CD1c-positive myeloid dendritic cell (primary cell): ENCODE measurements around the gene MYO18B.

Source experiments
- DNase-seq: peaks from one replicate; pipeline ENCODE4 v3.0.0-alpha.2; 2016; ENCODE audit errors: extremely low spot score

MYO18B gene

DNA sequence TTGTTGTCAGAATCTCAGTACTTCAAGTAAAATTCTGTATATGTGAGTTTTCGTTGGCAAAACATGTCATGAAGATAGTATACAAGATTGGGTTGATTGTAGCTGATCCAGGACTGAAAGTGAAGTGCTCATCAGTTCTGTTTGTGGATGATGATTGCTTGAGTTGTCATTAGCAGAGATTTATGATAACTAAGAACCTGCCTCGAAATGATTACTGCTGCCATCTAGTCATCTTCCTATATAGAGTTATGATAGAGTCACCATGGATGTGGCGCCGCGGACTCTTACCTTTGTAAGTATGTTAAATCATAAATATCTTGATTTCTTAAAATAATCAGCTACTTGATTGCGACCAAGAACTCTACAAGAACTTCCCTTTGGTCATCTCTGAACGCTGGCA lies 27.9 kb upstream of the MYO18B start:
- no peak for DNase-seq

DNA sequence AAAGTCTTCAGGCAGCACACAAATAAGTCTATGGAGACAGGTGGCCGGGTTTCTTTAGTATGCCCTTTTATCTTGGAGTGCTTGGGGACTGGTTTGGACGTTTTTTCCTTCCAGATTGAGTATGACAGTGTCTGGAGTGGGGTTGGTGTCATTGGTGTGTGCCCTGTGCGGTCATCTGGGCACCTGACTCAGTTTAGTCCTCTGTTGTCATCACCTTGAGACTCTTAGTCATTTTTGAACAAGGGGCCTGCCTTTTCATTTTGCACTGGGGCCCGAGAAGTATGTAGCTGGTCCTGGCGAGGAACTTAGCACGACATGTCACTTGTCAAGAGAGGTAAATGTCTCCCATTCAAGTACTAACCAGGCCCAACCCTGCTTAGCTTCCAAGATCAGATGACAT lies 27.2 kb upstream of the MYO18B start:
- no peak for DNase-seq

DNA sequence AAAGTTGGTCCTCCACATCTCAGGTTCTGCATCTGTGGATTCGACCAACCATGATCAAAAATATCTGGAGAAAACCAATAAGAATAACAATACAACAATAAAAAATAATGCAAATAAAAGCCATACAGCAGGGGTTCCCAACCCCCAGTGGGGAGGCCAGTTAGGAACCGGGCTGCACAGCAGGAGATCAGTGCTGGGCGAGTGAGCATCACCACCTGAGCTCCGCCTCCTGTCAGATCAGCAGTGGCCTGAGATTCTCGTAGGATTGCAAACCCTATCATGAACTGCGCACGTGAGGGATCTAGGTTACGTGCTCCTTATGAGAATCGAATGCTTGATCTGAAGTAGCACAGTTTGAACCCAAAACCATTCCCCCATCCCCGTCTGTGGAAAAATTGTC lies 25.4 kb upstream of the MYO18B start:
- no peak for DNase-seq

DNA sequence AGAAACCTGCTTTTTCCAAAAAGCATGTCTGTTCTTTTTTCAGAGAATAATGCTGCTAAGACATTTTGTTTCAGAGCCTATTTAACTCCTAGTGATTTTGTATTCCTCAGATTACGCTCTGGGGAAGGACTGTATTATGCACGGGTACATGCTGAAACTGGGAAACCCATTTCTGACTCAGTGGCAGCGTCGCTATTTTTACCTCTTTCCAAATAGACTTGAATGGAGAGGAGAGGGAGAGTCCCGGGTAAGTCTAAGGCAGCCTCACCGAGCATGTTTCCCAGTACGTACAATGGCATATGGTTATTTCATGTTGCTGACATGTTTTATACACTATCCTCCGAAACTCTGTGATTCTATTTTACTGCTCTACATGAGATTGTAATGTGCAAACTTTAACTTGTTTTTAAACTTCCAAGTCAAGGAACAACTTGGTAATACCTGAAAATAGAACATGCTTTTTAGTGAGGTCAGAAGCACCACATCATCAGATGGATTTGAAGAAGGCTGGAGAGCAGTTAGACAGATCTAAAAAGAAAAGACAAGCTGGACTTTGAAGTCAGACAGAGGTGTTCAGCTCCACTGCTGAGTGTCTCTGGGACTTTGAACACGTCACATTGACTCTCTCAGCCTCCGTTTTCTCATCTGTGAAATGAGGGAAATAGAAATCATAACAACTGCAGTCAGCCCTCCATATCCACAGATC lies 23.7 kb upstream of the MYO18B start:
- DNase-seq: no peak

DNA sequence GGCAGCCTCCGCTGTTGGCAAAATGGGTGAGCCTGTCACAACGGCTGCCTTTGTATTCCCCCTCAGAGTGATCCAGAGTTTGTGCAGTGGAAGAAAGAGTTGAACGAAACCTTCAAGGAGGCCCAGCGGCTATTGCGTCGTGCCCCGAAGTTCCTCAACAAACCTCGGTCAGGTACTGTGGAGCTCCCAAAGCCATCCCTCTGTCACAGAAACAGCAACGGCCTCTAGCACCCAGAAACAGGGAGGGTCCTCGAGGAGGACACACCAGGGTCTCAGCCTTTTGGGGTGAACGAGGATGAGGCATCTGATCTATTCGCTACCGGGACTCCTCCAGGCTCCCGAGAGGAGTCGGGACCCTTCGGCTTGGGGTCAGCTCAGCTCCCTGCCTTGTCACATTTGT lies 19.8 kb upstream of the MYO18B start:
- DNase-seq: no peak

DNA sequence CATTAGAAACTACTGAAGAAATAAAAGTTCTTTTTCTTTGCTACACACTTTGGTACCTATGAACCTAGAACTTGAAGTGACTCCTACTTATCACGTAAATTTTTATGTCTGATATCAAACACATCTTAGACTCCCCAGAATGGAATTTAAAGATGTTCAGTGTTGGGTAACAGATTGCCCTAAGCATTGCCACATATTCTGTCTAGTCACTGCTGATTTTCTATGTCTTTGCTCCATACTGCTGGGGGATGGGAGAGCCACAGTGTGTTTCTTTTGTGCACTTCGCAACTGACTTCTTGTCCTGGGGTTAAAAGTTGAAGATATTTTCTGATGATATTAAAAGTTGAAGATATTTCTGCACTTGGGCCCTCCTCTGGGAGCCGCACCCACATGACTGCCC lies 19.4 kb upstream of the MYO18B start:
- DNase-seq: no peak

DNA sequence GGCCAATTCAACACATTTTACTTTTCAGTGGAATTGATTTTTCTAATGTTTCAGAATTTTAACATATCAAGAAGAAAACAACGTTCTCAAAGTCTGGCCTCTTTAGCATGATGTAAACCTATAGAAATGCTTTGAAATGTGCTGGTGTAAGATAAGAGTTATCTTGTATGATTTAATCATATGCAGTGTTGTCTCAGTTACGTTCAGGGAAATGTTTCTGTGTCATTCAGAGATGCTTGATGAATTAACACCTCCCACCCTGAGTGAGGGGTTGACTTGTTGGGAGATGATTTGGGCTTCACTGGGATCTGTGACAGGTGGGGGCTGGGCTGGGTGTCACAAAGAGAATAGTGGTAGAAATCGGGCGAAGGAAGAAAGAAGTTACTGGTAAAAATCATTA lies 15.7 kb upstream of the MYO18B start:
- no peak for DNase-seq

DNA sequence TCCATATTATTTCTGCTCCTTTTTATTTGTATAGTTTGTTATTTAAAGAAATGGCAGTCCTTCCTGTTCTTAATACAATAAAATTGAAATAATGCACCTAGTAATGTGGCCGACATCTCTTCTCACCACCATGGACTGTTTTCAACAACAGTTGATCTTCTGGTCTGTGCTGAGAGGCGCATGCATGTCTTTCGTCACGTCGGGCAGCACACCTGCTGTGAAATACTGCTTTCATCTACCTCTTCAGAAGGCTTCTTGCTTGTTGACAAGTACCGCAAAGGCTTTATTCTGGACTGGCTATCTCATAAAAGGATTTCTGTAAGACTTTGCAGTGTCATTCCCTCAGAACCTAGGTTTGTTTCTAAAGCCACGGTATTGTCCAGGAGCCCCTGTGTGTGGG lies 13.9 kb upstream of the MYO18B start:
- no peak for DNase-seq

DNA sequence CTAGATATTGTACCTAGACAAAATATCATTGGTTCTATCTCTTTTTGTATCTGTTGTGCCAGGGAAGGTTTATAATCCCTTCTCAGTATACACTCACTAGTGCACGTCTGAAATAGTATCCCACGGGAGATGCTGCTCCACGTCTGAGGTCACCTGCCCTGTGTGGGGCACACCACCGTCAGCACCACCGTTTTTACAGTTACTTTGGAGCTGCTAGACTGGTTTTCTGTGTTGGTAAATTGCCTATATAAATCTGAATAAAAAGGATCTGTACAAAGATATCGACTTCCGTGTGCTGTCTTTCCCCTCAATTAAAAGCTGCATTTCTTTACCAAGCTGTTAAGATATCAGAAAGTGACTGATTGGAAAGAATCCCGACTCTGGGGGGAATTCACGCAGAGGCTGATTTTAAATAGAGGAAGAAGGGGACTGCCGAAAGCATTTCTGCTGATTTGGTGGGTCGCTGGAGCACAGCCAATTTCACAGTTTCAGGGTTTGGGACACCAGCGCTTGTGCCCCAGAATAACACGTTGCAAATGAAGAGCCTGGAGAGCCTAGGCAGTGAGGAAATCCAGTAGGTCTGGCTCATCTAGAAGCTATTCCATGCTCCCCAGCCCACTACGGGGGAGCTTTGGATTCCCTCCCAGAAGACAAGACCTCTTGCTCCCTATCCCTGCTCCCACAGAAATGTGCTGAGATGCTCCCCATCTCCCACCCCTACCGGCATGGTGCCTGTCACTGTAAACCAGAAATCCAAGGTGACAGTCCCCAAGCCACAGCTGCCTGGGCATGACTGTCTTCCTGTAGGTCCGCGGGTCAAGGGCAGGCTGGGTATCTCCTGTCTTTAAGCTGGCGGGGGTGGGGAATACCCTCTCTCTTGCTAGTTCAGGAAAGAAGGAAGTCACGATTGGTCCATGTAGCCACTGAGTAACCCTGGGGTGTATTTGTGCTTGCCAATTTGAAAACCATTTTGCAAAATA lies 12.7 kb upstream of the MYO18B start:
- no peak for DNase-seq

DNA sequence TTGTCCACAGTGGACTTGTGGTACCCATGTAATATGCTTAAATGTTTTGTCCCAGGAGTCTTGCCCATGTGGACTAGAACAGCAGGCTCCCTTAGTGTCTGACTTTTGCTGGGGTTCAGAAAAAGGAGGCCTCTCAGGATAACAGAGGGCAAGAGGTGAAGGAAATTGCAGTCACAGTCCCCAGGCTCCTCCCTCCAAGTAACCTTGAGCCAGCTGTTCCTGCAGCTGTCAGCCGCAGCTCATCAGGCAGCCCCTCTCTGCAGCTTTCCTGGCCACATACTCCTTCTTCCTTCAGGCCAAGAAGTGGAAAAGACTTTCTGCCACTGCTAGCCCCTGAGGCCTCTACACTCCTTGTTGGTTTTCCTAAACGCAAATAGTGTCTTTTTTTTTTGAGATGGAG lies 6.3 kb upstream of the MYO18B start:
- no peak for DNase-seq

DNA sequence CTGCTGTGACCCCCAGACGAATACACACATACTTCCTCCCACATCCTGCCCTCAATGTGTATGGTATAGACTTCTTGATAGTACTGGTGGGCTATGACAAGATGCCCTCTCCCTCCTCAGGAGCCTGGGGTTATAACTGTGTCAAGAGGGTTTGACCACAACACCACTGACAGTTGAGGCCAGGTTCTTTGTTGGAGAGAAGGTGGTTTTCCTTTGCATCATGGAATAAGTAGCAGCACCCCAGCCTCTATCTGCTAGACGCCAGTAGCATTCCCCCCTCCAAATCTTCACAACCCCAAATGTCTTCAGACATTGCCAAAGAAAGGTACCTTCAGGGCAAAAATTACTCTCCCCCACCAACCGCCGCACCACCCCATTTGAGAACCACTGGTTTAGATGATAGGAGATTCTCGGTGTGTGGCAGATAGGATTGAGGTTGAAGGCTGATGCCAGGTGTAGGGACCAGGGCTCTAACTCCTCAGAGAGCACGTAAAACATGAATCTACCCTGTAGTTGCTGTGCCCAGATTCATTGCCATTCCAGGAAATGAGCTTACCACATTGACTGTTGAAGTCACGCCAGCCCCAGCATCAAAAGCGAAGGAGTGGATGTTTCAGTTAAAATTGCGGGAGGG lies 5.5 kb upstream of the MYO18B start:
- DNase-seq: no peak

DNA sequence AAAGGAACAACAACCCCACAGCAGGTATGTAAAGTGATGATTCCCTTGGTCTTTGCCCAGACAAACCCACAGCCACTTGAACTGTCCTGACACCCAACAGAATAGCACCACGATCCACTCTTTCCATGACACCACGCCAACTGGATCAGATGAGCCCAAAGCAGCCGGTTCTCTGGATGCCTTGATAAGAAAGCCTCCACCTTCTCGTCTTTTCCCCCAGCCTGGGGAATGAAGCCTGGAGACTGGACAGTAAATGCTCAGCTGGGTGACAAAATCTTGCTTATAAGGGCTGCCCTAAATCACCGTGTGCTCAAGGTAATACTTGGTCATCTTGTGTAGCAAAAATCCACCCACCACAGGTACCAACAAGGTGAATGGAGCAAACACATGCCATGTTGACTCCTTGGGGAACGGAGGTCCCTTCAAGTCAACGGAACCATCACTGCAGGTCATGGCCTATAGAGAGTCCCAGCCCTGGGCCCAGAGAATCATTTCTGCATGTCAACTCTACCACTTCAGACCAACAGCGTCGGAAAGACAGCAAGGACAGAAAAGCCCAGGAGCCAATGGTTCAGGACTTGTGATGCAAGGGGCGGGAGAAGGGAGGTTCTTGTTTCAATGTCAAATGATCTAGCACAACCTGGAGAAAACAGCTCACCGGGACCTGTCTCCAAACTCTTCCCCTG lies 2.2 kb upstream of the MYO18B start:
- DNase-seq: no peak

DNA sequence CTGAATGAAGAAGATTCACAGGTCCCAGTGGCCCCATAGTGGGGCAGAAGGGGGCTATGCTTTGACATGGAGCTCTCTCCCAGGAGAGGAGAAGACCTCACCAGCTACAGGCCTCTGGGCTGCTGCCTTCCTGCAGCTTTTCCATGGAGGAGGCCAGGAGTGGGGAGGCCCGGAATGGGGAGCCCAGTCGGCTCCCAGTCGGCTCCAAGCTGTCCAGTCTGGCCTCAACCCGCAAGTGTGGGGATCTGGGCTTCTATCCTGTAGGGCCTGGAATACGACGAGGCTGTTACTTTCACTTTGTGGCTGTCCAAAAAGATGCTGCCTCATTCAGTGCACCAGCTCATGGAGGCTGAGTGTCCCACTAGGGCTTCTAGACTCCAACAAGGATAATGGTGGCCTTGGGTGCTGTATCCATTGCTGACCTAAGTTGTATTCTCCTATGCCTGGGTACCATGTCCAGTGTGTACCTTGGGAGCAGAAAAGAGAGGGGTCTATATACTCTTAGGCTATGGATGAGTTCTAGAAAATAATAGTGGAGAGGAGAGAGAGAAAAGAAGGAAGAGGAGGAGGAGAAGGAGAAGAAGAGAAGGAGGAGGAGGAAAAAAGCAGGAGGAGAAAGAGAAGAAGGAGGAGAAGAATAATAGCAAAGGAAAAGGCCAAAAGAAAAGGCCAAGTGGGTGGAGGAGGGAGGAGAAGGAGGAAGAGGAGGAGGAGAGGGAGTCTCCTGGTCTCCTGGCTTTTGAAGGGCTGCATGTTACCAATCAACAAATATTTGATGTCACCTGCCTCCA lies 1.1 kb downstream of the MYO18B start:
- no peak for DNase-seq

DNA sequence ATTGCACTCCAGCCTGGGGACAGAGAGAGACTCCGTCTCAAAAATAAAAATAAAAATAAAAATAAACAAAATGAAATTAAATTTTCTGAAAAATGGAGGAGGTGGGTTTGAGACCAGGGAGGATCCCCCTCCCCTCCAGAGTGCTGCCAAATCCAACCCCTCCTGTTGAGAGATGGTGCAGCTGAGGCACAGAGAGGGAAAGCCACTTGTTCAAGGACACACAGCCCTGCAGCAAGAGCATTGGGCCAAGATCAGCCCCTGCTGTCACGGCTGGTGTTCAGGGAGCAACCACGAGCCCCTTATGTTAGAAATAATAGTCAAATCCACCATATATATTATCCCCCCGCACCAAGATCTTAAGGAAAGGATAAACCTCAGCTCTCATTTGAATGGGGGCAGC lies 2.7 kb downstream of the MYO18B start:
- DNase-seq: no peak

DNA sequence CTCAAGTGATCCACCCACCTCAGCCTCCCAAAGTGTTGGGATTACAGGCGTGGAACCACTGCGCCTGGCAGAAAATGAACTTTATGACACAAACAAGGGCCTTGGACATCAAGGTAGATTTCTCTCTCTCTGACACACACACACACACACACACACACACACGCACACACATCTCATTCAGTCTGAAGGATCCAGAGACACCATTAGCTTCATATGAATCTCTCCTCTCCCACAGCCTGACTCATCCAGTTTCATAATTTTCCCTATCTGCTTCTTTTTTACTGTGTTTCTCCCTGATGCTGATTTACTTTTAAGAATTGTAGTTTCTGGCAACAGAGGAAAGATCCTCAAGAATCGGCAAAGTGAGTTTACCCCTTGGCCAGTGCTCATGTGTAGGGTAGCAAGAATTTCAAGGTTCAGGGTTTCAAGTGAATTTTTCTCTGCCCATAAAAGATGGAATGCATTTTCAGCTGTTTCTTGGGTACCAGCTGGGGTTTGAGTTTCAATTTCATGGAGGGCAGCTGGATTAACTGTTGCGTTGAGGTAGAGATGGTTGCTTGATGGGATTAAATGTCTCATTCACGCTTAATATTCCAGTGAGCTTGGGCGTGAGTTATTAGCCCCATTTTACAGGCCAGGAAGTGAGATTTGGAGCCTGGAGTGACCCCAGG lies 3.5 kb downstream of the MYO18B start:
- DNase-seq: no peak

DNA sequence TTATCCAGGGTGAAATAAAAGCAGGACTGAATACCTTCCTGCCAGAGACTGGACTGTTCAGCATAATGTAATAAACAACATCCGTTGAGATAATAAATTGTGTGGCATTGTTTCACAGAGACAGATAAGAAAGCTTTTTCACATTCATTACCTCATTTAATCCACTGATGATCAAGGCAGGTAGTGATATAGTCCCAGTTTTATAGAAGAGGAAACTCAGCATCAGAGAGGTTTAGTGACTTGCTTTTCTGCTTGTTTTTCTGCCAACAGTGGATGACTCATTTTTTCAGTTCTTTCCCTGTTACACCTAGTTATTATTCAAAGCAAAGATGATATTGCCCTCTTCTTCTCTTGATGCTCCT lies 4.0 kb downstream of the MYO18B start:
- DNase-seq: no peak

DNA sequence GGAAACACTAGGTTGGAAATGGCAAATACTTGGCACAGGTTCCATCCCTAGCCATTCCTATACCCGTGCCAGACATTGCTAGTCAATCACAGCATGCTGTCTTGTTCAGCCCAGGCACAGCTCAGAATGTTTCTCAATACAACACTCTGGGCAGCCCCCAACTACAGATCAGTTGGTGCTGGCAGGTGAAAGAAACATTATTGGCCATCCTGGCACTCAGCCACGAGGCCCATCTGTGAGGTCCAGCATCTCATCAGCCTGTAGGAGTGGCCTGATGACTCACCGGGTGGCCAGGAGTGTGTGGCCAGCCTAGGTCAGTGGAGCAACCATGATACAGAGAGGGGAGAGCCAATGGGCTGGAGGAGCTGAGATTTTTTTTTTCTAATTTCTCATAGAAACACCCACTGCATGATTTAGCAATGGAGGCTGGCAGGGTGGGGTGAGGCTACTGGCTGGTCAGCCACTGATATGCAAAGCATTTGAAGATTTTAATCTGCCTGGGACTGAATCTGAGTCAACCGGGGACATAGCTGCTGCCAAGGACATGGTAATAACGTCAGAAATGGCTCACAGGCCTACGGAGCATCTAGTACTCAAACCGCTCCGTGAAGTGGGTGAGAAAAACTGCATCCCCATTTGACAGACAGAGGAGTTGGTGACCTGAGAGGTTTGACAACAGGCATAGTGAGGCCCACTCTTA lies 5.4 kb downstream of the MYO18B start:
- peak; percentile 63 for DNase-seq

DNA sequence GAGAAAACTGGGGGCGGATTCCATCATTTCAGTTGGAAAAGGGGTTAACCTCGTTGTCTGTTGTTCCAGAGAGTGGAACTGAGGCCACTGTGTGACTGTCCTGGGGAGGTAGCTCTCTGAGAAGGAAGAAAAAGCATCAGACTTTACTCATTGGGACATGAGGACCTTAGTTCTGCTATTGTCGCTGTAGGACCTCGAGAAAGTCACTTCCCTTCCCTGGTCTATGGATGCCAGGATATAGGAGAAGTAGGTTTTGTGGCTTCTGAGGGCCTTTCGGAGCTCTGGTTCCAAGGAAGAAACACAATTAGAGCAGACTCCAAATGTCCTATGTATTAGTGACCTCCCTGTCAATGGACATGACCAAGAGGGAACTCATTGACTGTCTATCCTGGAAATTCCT lies 6.2 kb downstream of the MYO18B start:
- peak; percentile 84 for DNase-seq

DNA sequence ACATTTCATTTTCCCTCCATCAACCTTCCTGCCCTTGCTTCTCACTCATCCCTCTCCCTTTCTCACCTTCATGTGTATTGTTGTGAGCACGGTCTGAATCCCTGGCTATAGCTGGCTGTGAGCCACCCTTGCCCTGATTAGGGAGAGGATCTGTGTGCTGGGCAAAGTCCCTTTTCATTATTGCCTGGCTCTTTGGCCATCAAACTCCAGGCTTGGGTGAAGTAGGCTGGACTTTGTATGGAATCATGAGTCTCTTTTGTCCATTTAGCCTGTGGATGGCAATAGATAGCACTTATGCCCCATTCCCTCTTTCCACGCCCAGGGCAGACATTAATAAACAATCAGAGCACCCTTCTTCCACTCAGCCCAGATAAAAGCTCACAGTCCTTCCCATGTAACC lies 6.7 kb downstream of the MYO18B start:
- DNase-seq: no peak
